B cell (primary cell): Measurements from ENCODE around the gene MYL7. TPM values are rescaled to one million over a fixed set of nuclear protein-coding genes. Genes with fewer than 3 reads are reported as not detected.
A peak's percentile ranks its signal among the peaks of the same experiment; 100 is the strongest.

ENCODE experiments used
- ATAC-seq: fragments of 200-7000 bp; cut with Tn5 transposase; one replicate; pipeline ENCODE4 v1.10.0; 2021; ENCODE audit warnings: low read depth, mild to moderate bottlenecking, moderate number of reproducible peaks, moderate library complexity
- CTCF ChIA-PET: fragments of 350-600 bp; sonication (Branson Sonifier 250); formaldehyde crosslinking; loops from one replicate; lab custom pipeline; 2021; ENCODE audit warnings: antibody characterized with exemption, inconsistent platforms; lab: Charles Lee
- POLR2A ChIA-PET: fragments of 350-600 bp; sonication (Branson Sonifier 250); formaldehyde crosslinking; loops from one replicate; lab custom pipeline; 2021; ENCODE audit warnings: antibody characterized with exemption; lab: Charles Lee
- DNase-seq: peaks from one replicate; pipeline ENCODE4 v3.0.0; 2013
- H2AFZ ChIP-seq: 2 replicates; pipeline ENCODE4 v1.6.1; 2012; ENCODE audit warnings: mild to moderate bottlenecking, low read depth, low read length; ENCODE audit not compliant: insufficient read depth, poor library complexity, severe bottlenecking
- H3K27ac ChIP-seq, 2 donors: 1 replicate in 1 of 2; 2 replicates in 1 of 2; pipeline ENCODE4 v1.5.1; 2012 to 2013; ENCODE audit warnings: low read length in 2 of 2, mild to moderate bottlenecking in 2 of 2, moderate library complexity in 1 of 2
- H3K27me3 ChIP-seq, 4 experiments: fragments of 200-600 bp in 1 of 4; sonication (generic) in 1 of 4; replicated peaks in 1 of 4; 1 replicate in 2 of 4; 2 replicates in 2 of 4; pipeline versions ENCODE4 v1.6.1 to v1.7.0; 2013 to 2016; ENCODE audit warnings: low read length in 3 of 4, mild to moderate bottlenecking in 2 of 4, mixed read lengths in 1 of 4, moderate library complexity in 1 of 4; ENCODE audit not compliant: insufficient read depth in 4 of 4, control insufficient read depth in 3 of 4; ENCODE audit errors: control extremely low read depth in 1 of 4
- H3K36me3 ChIP-seq, 2 experiments: replicated peaks in 1 of 2; 1 replicate in 1 of 2; 2 replicates in 1 of 2; pipeline versions ENCODE4 v1.6.1 to v1.7.1; 2013; ENCODE audit warnings: low read length in 1 of 2; ENCODE audit not compliant: insufficient read depth in 2 of 2, control insufficient read depth in 1 of 2; ENCODE audit errors: control extremely low read depth in 1 of 2, extremely low read depth in 1 of 2
- H3K4me1 ChIP-seq, 2 donors: fragments of 200-600 bp in 1 of 2; sonication (generic) in 1 of 2; 1 replicate in 1 of 2; 2 replicates in 1 of 2; pipeline versions ENCODE4 v1.5.1 to v1.6.1; 2013 to 2017; ENCODE audit warnings: low read length in 2 of 2; ENCODE audit not compliant: control insufficient read depth in 2 of 2, insufficient read depth in 2 of 2
- H3K4me2 ChIP-seq: replicated peaks from 2 replicates; pipeline ENCODE3; 2012; ENCODE audit warnings: mild to moderate bottlenecking, low read depth, low read length; ENCODE audit not compliant: poor library complexity, severe bottlenecking
- H3K4me3 ChIP-seq, 5 experiments: fragments of 200-600 bp in 1 of 5; sonication (generic) in 1 of 5; 1 replicate in 3 of 5; 2 replicates in 2 of 5; pipeline versions ENCODE4 v1.5.1 to v1.7.0; 2011 to 2016; ENCODE audit warnings: low read length in 4 of 5, mild to moderate bottlenecking in 4 of 5, low read depth in 2 of 5, control low read depth in 1 of 5, moderate library complexity in 1 of 5; ENCODE audit not compliant: insufficient read depth in 1 of 5; ENCODE audit errors: control extremely low read depth in 1 of 5, extremely low read depth in 1 of 5
- H3K79me2 ChIP-seq: fragments of 200-600 bp; sonication (generic); one replicate; pipeline ENCODE4 v1.6.0; 2016; ENCODE audit warnings: low read length; ENCODE audit not compliant: control insufficient read depth, insufficient read depth
- H3K9ac ChIP-seq: fragments of 200-600 bp; sonication (generic); 2 replicates; pipeline ENCODE4 v1.6.1; 2017; ENCODE audit warnings: mild to moderate bottlenecking, low read length, moderate library complexity
- H3K9me3 ChIP-seq, 3 donors: one replicate each; pipeline versions ENCODE4 v1.6.1 to v1.7.1; 2013; ENCODE audit warnings: low read length in 2 of 3; ENCODE audit not compliant: control insufficient read depth in 2 of 3, insufficient read depth in 1 of 3; ENCODE audit errors: control extremely low read depth in 1 of 3
- H4K20me1 ChIP-seq: 2 replicates; pipeline ENCODE4 v1.6.0; 2012; ENCODE audit warnings: mild to moderate bottlenecking, low read length; ENCODE audit not compliant: insufficient read depth, control insufficient read depth, poor library complexity, severe bottlenecking
- H3K27ac Mint-ChIP-seq: one replicate; pipeline ENCODE4 v1.8.0; 2021; ENCODE audit warnings: mixed read lengths
- H3K27me3 Mint-ChIP-seq: one replicate; pipeline ENCODE4 v1.8.0; 2021; ENCODE audit warnings: mixed read lengths
- H3K4me1 Mint-ChIP-seq: one replicate; pipeline ENCODE4 v1.8.0; 2021; ENCODE audit warnings: mixed read lengths
- H3K4me3 Mint-ChIP-seq: one replicate; pipeline ENCODE4 v1.8.0; 2021; ENCODE audit warnings: mixed read lengths
- H3K9me3 Mint-ChIP-seq: one replicate; pipeline ENCODE4 v1.8.0; 2022; ENCODE audit warnings: mixed read lengths; ENCODE audit not compliant: insufficient read depth
- CTCF ChIP-seq: fragments of 200-600 bp; IDR thresholded peaks from one replicate; pipeline ENCODE4 v1.8.0; 2022; ENCODE audit warnings: antibody characterized with exemption, mild to moderate bottlenecking
- EZH2 ChIP-seq: IDR thresholded peaks from 2 replicates; pipeline ENCODE4 v1.6.1; 2012; ENCODE audit warnings: borderline replicate concordance, low read depth, mild to moderate bottlenecking, moderate library complexity, low read length; ENCODE audit not compliant: insufficient read depth, poor library complexity, severe bottlenecking
- WGBS: methylation state at CpG from one replicate; pipeline ENCODE4 v1.1.5; 2013; ENCODE audit warnings: missing lambda C conversion rate; ENCODE audit not compliant: insufficient coverage; 5-methylcytosine and 5-hydroxymethylcytosine counted together
- intact Hi-C: fragments of 100-400 bp; cut with micrococcal nuclease; formaldehyde crosslinking; loops from one replicate; pipeline ENCODE4 v1.10.0; 2022
- polyA plus RNA-seq: library from polyadenylated mRNA; depleted of rRNA; stranded (reverse); fragments of >200 nt; gene quantifications from 2 replicates; pipeline ENCODE4 v1.2.3, GENCODE V29; 2012
- total RNA-seq, 2 donors: library from RNA; stranded (reverse); fragments of 120-200 nt in 1 of 2; gene quantifications; 1 replicate in 1 of 2; 2 replicates in 1 of 2; pipeline versions ENCODE4 v1.2.3 to v1.2.4, GENCODE V29; 2013 to 2022

Gene MYL7
- total and polyA plus RNA-seq, 2 donors (not counting 1 experiment from before 2014, with no cell fraction given), result not detected

DNA sequence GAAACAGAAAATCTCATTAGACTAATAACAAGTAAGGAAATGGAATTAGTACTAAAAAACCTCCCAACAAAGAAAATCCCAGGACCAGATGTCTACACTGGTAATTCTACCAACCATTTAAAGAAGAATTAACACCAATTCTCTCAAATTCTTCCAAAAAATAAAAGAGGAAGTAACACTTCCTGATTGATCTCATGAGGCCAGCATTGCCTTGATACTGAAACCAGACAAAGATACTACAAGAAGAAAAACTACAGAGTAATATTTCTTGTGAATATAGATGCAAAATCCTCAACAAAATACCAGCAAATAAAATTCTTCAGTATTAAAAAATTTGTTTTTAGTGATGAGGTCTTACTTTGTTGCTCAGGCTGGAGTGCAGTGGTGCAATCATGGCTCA lies 26.8 kb upstream of the MYL7 start:
- intact Hi-C loops, result no loop called here
- Mint-ChIP-seq H3K27me3 (peaks cover 8% of the 10 kb centered on the region), H3K4me1 (peaks cover 11% of the 10 kb centered on the region), H3K4me3 (no peak overlapping the region), H3K27ac (no peak overlapping the region), H3K9me3 (no peaks in the 10 kb centered on the region)
- POLR2A ChIA-PET, result no interaction called here
- Histone ChIP-seq H3K27ac (no peak overlapping the region), H3K4me2 (peak overlapping the region; percentile 44), H3K4me3 (no peak overlapping the region), H3K79me2 (no peaks in the 10 kb centered on the region), H3K9ac (no peak overlapping the region), H4K20me1 (no peaks in the 10 kb centered on the region), H3K9me3 (peaks cover 0 to 1% (median 0%) of the 10 kb centered on the region in 3 donors), H3K4me1 (peaks cover 7 to 13% of the 10 kb centered on the region in 2 donors), H3K36me3 (no peaks in the 10 kb centered on the region), H3K27me3 (peaks cover 0 to 4% (median 0%) of the 10 kb centered on the region in 4 experiments), H2AFZ (no peak overlapping the region)
- ATAC-seq (peak; percentile 45), DNase-seq (peak; percentile 51)
- TF ChIP-seq EZH2, result no peak
- no peak for TF ChIP-seq CTCF
- CTCF ChIA-PET, result no interaction called here

DNA sequence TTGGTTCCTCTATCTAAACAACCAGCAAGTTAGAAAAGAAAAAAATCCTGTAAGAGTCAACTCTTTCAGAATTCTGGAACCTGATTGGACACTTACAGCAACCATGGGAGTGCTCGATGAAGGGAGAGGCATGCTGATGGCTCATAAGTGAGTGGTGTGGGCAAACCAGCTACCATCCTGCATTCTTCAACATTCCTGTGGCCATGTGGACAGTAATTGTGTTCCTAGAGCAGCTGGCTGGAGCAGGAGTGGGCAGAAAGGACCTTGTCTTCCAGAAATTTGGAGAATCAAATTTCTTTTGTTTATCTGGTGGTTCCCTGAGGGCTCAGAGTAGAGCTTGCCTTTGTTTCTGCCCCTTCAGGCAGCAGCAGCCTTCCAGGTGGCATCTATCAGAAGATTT lies 22.5 kb upstream of the MYL7 start:
- no peak overlapping the region for H2AFZ ChIP-seq
- CTCF ChIA-PET, result no interaction called here
- H3K9ac ChIP-seq, result no peak overlapping the region
- H3K36me3 ChIP-seq, result no peaks in the 10 kb centered on the region
- H3K27me3 ChIP-seq, result no peaks in the 10 kb centered on the region
- no peak overlapping the region for H3K4me3 Mint-ChIP-seq
- no CpG with 5 or more reads among the region's 1 CpG for WGBS
- H3K27ac Mint-ChIP-seq, result no peak overlapping the region
- H3K4me1 ChIP-seq, result peaks cover 7 to 11% of the 10 kb centered on the region in 2 donors
- ATAC-seq (no peak), DNase-seq (no peak)
- peaks cover 7% of the 10 kb centered on the region for H3K4me1 Mint-ChIP-seq
- POLR2A ChIA-PET, result no interaction called here
- H3K27me3 Mint-ChIP-seq, result peaks cover 8% of the 10 kb centered on the region
- H4K20me1 ChIP-seq, result no peaks in the 10 kb centered on the region
- peaks cover 0 to 1% (median 0%) of the 10 kb centered on the region in 3 donors for H3K9me3 ChIP-seq
- no peak overlapping the region for H3K4me2 ChIP-seq
- no peaks in the 10 kb centered on the region for H3K9me3 Mint-ChIP-seq
- no peaks in the 10 kb centered on the region for H3K79me2 ChIP-seq
- no peak overlapping the region for H3K27ac ChIP-seq
- intact Hi-C loops, result no loop called here
- TF ChIP-seq EZH2 (no peak), CTCF (no peak)
- H3K4me3 ChIP-seq, result no peak overlapping the region
